GM12891 (cell line): ENCODE data around the gene AKAP14.
"Not testable (repeated sequence)": the region's sequence is repeated elsewhere in the genome, so short reads cannot be mapped to it uniquely, and the experiment has no call there.

ENCODE experiments used
- PAX5 ChIP-seq: IDR thresholded peaks from 2 replicates; pipeline ENCODE4 v1.6.1; 2011; ENCODE audit warnings: low read length, moderate library complexity, mild to moderate bottlenecking; ENCODE audit not compliant: insufficient read depth, severe bottlenecking
- POLR2A ChIP-seq: IDR thresholded peaks from 2 replicates; pipeline ENCODE4 v1.6.1; 2011; ENCODE audit warnings: low read depth, low read length, control low read depth
- POLR2AphosphoS5 ChIP-seq: IDR thresholded peaks from 2 replicates; pipeline ENCODE4 v1.6.1; 2011; ENCODE audit warnings: low read depth, low read length, control low read depth
- TAF1 ChIP-seq: IDR thresholded peaks from 2 replicates; pipeline ENCODE4 v1.6.1; 2011; ENCODE audit warnings: low read depth, low read length, control low read depth

- TF ChIP-seq POLR2A, TAF1, PAX5, POLR2AphosphoS5: not testable (repeated sequence)
These were observed 3.6 kb upstream of the AKAP14 start for GRCh38 chrX:119891961-119892692.
